Measurements from ENCODE around the gene CHST15.
A peak's percentile ranks its signal among the peaks of the same experiment; 100 is the strongest.

The CHST15 gene

GRCh38 chr10:124007773-124008145 is 85.6 kb downstream of the CHST15 start:
- DNase-seq = no peak

DNA sequence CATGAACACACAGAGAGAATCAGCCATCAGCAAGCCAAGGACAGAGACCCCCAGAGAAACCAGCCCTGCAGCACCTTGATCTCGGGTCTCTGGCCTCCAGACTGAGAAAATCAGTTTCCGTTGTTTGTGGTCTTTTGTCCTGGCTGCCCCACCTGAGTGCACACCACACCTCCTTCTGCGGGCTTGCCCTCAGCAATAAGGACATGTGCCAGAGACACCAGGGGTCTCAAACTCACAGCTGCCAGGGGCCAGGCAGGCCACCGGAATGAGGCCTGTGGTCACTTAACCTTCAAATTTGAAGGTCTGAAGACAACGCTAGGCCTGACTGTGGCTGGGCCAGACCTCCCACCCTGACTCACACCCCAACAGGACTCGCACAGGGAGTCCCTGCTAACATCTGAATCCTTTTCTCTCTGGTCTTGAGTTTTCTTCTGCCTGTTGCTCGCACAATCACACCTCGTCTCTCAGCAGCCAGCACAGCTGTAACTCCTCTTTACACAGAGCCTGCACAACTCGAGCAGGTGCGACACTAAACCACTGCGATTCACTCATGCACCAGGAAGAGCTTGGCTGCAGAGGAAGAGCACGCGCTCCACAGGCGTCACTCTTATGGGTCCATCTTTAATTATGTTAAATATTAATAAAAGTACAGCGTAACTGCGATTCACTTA is 86.2 kb downstream of the CHST15 start:
- DNase-seq = no peak

- DNase-seq = no peak
Observed at GRCh38 chr10:124006526-124006925, 86.9 kb downstream of the CHST15 start.

DNA sequence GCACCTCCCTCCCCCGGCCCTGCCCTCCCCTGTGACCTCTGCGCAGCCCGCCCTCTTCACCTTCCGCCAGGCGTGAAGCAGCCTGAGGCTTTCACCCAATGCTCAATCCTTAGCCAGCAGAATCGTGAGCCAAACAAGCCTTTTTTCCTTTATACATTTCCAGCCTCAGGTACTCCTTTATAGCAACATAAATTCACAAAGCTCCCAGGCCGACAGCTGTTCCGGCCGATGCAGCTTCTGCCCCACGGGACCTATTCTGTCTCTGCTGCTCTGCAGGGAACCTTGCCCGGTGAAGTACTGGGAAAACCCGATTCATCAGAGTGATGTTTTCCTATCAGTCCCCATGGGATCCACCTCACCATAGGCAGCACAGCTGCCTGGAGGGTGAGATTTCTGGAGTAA is 87.4 kb downstream of the CHST15 start:
- DNase-seq = no peak

GRCh38 chr10:124005091-124005490 is 88.3 kb downstream of the CHST15 start:
- no peak for DNase-seq

- DNase-seq = no peak
Observed at GRCh38 chr10:124004663-124005004, 88.8 kb downstream of the CHST15 start.

- DNase-seq = no peak
Observed at GRCh38 chr10:124003871-124004662, 89.3 kb downstream of the CHST15 start.

DNA sequence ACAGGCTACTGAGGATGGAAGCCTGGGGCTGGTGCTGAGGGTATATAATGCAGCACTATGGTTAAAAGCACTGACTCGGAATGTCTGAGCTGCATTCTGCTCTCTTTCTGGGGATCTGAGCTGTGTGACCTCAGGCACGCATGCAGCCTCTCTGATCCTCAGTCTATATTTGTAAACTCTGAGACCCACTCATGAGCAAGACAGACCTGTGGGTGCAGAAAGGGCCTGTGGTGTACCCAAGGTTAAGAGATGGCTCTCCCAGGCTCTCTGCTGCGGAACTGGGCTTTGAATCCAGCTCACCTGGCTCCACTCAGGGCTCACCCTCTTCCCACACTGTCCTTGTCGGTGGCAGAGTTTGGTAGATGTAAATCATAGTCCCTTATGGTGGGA is 89.9 kb downstream of the CHST15 start:
- no peak for DNase-seq

DNA sequence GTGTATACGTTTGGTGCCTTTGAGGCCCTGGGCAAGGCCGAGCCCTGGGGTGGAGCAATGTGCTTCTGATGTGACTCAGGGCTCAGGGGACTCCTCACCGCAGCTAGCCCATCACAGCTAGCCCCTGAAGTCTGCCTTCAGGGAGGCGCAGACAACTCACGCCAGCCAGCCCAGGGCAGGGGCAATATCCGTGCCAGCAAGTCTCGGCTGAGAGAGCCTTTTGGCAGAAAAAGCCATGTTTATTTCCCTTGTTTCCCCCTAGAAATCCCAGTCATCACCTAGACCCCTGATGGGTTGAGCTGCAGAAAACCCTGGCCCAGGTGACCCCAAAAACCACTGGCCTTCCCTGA is 90.4 kb downstream of the CHST15 start:
- DNase-seq = no peak

DNA sequence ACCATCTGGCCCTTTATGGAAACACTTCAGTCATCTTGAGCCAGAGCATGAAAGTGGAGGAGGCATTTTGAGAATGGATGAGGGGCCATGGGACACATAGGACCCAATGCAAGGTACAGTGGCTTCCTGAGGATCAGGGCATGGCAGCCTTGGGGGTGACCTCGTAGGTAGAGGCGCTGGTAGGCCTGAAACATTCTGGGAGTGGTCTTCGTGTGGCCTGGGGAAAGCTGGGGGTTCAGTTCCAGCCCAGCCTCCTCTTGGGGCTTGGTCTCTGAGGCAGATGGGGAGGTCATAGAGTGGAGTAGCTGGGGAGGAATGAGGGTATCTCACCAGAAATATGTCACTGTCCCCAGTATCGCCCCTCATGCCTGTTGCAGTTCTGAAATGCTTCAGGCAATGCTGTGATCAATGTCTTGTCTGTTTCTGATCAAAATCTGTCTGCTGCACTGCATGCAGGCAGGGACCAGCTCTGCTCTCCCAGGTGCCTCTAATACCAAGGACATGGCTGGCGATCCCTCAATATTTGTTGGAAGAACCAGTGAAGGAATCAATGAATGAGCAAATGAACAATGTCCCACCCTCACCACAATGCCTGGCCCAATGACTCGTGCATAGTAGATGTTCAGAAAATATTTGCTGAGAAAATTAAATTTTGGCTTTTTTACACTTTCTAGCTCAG is 90.9 kb downstream of the CHST15 start:
- no peak for DNase-seq

DNA sequence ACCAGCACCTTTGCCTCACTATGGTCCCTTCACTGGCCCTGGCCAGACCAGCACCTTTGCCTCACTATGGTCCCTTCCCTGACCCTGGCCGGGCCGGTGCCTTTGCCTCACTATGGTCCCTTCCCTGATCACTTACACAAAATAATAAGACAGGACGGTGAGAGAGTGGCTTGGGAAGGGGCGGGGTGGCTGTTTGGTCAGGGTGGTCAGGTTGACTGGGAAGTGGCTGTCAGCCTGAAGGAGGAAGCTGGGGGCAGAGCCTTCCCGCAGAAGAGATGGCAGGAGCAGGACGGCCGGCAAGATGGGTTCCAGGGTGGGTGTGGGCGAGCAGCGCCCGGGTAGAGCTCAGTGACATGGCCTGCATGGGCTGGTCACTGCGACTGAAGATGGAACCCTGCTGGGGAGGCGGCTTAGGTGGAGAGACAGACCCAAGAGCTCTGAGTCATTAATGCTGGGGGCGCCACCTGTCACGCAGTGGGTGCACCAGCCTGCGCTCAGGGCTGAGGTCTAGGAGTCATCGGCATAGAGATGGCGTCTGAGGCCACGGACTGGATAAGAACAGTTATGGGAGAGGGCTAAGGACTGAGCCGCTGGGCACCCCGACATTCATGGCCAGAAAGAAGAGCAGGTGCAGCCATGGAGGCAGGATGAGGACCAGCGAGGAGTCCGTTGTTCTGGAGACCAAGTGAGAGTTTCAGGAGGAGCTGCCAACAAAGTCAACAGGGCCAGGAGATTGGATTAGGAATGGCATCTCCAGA is 91.8 kb downstream of the CHST15 start:
- DNase-seq = no peak

DNA sequence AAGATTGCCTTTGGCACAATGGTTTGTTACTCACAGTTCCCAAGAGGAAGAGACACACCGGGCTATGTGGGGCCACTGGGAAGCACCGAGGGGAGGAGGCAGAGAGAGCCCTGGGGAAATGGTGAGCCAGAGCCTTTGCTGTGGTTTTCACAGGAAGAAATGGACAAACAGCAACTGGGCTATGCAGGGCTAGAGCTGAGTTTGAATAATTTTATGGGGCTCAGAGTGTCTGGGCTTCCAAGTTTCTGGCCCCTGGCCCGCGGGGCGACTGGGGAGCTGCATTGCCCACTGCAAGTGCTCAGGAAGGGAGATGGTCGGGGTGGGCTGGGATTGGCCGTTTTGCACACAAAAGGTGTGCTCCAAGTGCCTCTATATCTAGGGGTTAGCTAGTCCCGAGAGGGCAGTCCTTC is 92.6 kb downstream of the CHST15 start:
- DNase-seq = no peak

GRCh38 chr10:123999956-124000615 is 93.3 kb downstream of the CHST15 start:
- no peak for DNase-seq

DNA sequence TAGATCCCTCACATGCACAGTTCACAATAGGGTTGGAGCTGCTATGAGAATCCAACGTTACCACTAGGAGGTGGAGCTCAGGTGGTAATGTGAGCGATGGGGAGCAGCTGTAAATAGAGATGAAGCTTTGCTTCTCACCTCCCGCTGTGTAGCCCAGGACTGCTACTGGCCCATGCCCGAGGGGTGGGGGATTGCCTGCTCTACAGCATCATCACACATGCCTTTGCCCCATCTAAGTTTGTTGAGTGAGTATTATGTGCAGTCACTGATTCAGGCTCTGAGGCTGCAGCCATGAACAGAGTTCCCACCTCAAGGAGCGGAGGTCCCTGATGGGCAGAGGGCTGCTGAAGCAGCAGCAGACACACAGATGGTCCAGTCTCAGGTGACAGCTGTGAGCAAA is 94.1 kb downstream of the CHST15 start:
- DNase-seq = no peak

- DNase-seq = no peak
Observed at GRCh38 chr10:123998197-123999141, 94.9 kb downstream of the CHST15 start.

GRCh38 chr10:123997486-123998196 is 95.8 kb downstream of the CHST15 start:
- DNase-seq = no peak

DNA sequence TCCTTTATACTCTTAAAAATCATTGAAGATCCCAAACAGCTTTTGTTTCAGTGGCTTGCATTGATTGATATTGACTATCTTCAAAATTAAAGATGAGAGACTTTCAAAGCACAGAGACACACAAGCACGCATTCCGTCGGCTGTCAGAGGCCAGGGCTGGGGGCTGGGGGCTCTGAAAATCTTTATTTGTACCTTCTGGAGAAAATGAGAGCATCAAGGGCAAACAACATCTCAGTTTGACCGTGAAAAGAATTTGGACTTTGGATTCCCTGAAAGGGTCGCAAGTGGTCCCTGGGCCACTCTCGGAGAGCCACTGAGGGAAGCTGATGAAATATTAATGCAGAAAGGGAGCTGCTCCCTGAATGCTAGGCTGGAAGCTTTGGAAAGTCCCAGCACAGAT is 96.4 kb downstream of the CHST15 start:
- no peak for DNase-seq

DNA sequence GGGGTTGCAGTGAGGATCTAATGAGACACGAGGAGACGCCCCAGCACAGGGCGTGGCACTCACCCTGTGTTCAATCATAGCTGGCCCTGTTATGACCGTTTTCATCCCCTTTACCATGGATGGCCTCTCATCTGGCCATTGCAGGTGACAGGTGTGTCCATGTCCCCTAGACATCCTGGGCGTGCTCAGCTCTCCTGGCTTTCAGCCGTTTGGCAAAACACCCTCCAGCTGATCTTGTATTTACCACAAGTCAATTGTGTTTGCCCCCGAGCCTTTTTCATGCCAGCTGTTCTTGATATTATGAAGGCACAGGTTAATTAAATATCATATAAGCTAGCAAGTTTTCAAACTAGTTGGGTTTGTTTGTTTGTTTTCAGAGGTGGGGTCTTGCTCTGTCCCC is 97.1 kb downstream of the CHST15 start:
- peak; percentile 45 for DNase-seq

- DNase-seq = peak; percentile 17
Observed at GRCh38 chr10:123995461-123996131, 97.8 kb downstream of the CHST15 start.

- no peak for DNase-seq
Observed at GRCh38 chr10:123995082-123995460, 98.3 kb downstream of the CHST15 start.

All from NCI-H774 (cell line).